Endothelial cell of umbilical vein (primary cell): ENCODE data around the gene MALRD1.

ENCODE experiments used
- CTCF ChIP-seq, 2 donors: IDR thresholded peaks; 1 replicate in 1 of 2; 2 replicates in 1 of 2; pipeline ENCODE4 v1.5.1; 2011; ENCODE audit warnings: low read length in 2 of 2, mild to moderate bottlenecking in 2 of 2, moderate library complexity in 2 of 2, control low read depth in 1 of 2, inconsistent platforms in 1 of 2, low read depth in 1 of 2; ENCODE audit not compliant: insufficient read depth in 1 of 2; ENCODE audit errors: extremely low read depth in 1 of 2
- EZH2 ChIP-seq: IDR thresholded peaks from 2 replicates; pipeline ENCODE4 v1.6.1; 2012; ENCODE audit warnings: borderline replicate concordance, low read depth, mild to moderate bottlenecking, moderate library complexity, low read length, inconsistent platforms; ENCODE audit not compliant: severe bottlenecking
- FOS ChIP-seq: IDR thresholded peaks from 2 replicates; pipeline ENCODE4 v1.6.1; 2011; ENCODE audit warnings: mild to moderate bottlenecking, low read length, moderate library complexity, borderline replicate concordance; ENCODE audit not compliant: insufficient read depth
- GATA2 ChIP-seq: IDR thresholded peaks from 2 replicates; pipeline ENCODE4 v1.7.0; 2011; ENCODE audit warnings: low read depth, mild to moderate bottlenecking, moderate library complexity, mixed read lengths, low read length; ENCODE audit not compliant: insufficient read length, insufficient read depth
- JUN ChIP-seq: IDR thresholded peaks from 2 replicates; pipeline ENCODE4 v1.6.1; 2011; ENCODE audit warnings: borderline replicate concordance, low read depth; ENCODE audit not compliant: insufficient read length, insufficient read depth
- MAX ChIP-seq: IDR thresholded peaks from 2 replicates; pipeline ENCODE4 v1.6.1; 2011; ENCODE audit not compliant: insufficient read depth, insufficient read length
- MYC ChIP-seq: IDR thresholded peaks from one replicate; pipeline ENCODE4 v1.6.1; 2011; ENCODE audit warnings: mild to moderate bottlenecking, low read depth, low read length
- POLR2A ChIP-seq: IDR thresholded peaks from 2 replicates; pipeline ENCODE4 v1.6.1; 2012; ENCODE audit warnings: low read depth, mild to moderate bottlenecking, control low read depth, low read length
- POLR2AphosphoS5 ChIP-seq: IDR thresholded peaks from 2 replicates; pipeline ENCODE4 v1.6.1; 2012; ENCODE audit warnings: low read depth, mild to moderate bottlenecking, control low read depth, low read length, moderate library complexity; ENCODE audit not compliant: insufficient read depth

- TF ChIP-seq CTCF (IDR thresholded peaks at IDR 0.05; ENCODE audit: extremely low read depth in 1 of 2, insufficient read depth in 1 of 2, low read depth in 1 of 2, low read length in 2 of 2): no peak
- no peak for TF ChIP-seq POLR2A
- TF ChIP-seq POLR2AphosphoS5: no peak
- no peak for TF ChIP-seq EZH2
- no peak for TF ChIP-seq MAX
- no peak for TF ChIP-seq JUN
- TF ChIP-seq GATA2: no peak
- no peak for TF ChIP-seq FOS
- no peak for TF ChIP-seq MYC
Observed at GRCh38 chr10:19431622-19432351, 383.2 kb downstream of the MALRD1 start.
